Mesendoderm (in vitro differentiated cells): ENCODE measurements around the gene BRINP1.

Source experiments
- DNase-seq: peaks from one replicate; pipeline ENCODE4 v3.0.0; 2013
- H2AK5ac ChIP-seq: 2 replicates; pipeline ENCODE4 v1.6.1; 2013; ENCODE audit warnings: low read length, inconsistent platforms
- H2BK120ac ChIP-seq: 2 replicates; pipeline ENCODE4 v1.6.1; 2013; ENCODE audit warnings: low read depth, mild to moderate bottlenecking, low read length, moderate library complexity, mixed read lengths
- H2BK15ac ChIP-seq: replicated peaks from 2 replicates; pipeline ENCODE4 v1.6.1; 2013; ENCODE audit warnings: low read depth, mild to moderate bottlenecking, moderate library complexity
- H2BK5ac ChIP-seq: 2 replicates; pipeline ENCODE4 v1.6.1; 2013; ENCODE audit warnings: low read length, inconsistent platforms
- H3K18ac ChIP-seq: 2 replicates; pipeline ENCODE4 v1.6.1; 2013; ENCODE audit warnings: mild to moderate bottlenecking, low read length, mixed read lengths
- H3K23ac ChIP-seq: one replicate; pipeline ENCODE4 v1.6.1; 2013; ENCODE audit warnings: low read length
- H3K27ac ChIP-seq: 2 replicates; pipeline ENCODE4 v1.5.1; 2013; ENCODE audit warnings: low read depth, mild to moderate bottlenecking, inconsistent platforms, low read length, moderate library complexity
- H3K27me3 ChIP-seq: 2 replicates; pipeline ENCODE4 v1.6.1; 2013; ENCODE audit warnings: low read length, control low read depth, mild to moderate bottlenecking, inconsistent platforms; ENCODE audit not compliant: insufficient read depth, poor library complexity
- H3K36me3 ChIP-seq: 2 replicates; pipeline ENCODE4 v1.6.1; 2013; ENCODE audit warnings: low read length, inconsistent platforms; ENCODE audit not compliant: control insufficient read depth, insufficient read depth
- H3K4ac ChIP-seq: one replicate; pipeline ENCODE4 v1.6.1; 2013; ENCODE audit warnings: low read depth, mild to moderate bottlenecking, low read length, moderate library complexity
- H3K4me1 ChIP-seq: 2 replicates; pipeline ENCODE4 v1.6.1; 2013; ENCODE audit warnings: low read depth, low read length, inconsistent platforms; ENCODE audit not compliant: control insufficient read depth
- H3K4me2 ChIP-seq: 2 replicates; pipeline ENCODE4 v1.6.1; 2013; ENCODE audit warnings: low read length
- H3K4me3 ChIP-seq: 2 replicates; pipeline ENCODE4 v1.5.1; 2013; ENCODE audit warnings: mild to moderate bottlenecking, low read length
- H3K56ac ChIP-seq: one replicate; pipeline ENCODE4 v1.6.1; 2013; ENCODE audit warnings: low read length
- H3K79me1 ChIP-seq: 2 replicates; pipeline ENCODE4 v1.6.1; 2013; ENCODE audit warnings: low read length, inconsistent platforms
- H3K79me2 ChIP-seq: 2 replicates; pipeline ENCODE4 v1.6.1; 2013; ENCODE audit warnings: mild to moderate bottlenecking, low read length; ENCODE audit not compliant: control insufficient read depth, insufficient read depth
- H3K9ac ChIP-seq: 2 replicates; pipeline ENCODE4 v1.6.1; 2013; ENCODE audit warnings: low read length, inconsistent platforms
- H4K5ac ChIP-seq: one replicate; pipeline ENCODE4 v1.6.1; 2013; ENCODE audit warnings: low read length
- H4K8ac ChIP-seq: one replicate; pipeline ENCODE4 v1.6.1; 2013; ENCODE audit warnings: low read depth, mild to moderate bottlenecking, control low read depth, low read length, moderate library complexity
- WGBS: extraction: QIAGEN DNeasy Blood & Tissue Kit; methylation state at CpG from one replicate; pipeline ENCODE4 v1.1.7; 2013; ENCODE audit warnings: low lambda C conversion rate, missing lambda C conversion rate; ENCODE audit not compliant: insufficient coverage; ENCODE audit errors: extremely low coverage; 5-methylcytosine and 5-hydroxymethylcytosine counted together

The BRINP1 gene

GRCh38 chr9:119369680-119370366, 588 bp upstream of the BRINP1 start:
- no peaks in the 10 kb centered on the region for H3K79me1 ChIP-seq
- no peak overlapping the region for H3K27ac ChIP-seq
- H3K4me3 ChIP-seq, result peak overlapping the region; percentile 66
- no CpG with 5 or more reads among the region's 32 CpGs for WGBS
- H2BK5ac ChIP-seq, result no peak overlapping the region
- peak overlapping the region; percentile 63 for H3K9ac ChIP-seq
- H4K8ac ChIP-seq, result no peak overlapping the region
- no peaks in the 10 kb centered on the region for H3K36me3 ChIP-seq
- H3K27me3 ChIP-seq, result no peaks in the 10 kb centered on the region
- no peak overlapping the region for H3K4ac ChIP-seq
- no peak overlapping the region for H3K18ac ChIP-seq
- no peaks in the 10 kb centered on the region for H3K79me2 ChIP-seq
- H3K23ac ChIP-seq, result no peak overlapping the region
- no peak overlapping the region for H2BK15ac ChIP-seq
- H3K4me2 ChIP-seq, result peak overlapping the region; percentile 98
- H3K4me1 ChIP-seq, result peaks cover 11% of the 10 kb centered on the region
- H2BK120ac ChIP-seq, result no peak overlapping the region
- peak; percentile 19 for DNase-seq
- H4K5ac ChIP-seq, result no peak overlapping the region
- no peak overlapping the region for H2AK5ac ChIP-seq
- peak overlapping the region; percentile 82 for H3K56ac ChIP-seq

DNA sequence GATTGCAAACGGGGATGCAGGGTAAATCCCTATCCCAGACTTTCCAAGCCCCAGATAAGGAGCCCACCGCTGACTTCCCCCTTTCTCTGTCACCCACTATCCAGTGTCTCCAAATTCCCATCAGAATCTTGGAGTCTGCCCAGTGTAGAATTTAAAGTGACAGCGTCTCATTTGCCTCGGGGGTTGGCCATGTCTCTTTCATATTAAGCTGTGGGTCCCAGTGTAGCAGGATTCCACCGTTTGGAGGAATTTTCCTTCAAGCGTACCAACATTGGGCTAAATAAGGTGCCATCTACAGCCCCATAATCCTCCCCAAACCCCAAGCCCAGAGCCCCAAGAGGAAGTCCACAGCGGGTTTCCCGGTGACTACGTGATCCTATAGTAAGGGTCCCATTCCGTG, 1.1 kb downstream of the BRINP1 start:
- no CpG with 5 or more reads among the region's 10 CpGs for WGBS
- Histone ChIP-seq H3K23ac (peak overlapping the region; percentile 84), H3K79me2 (no peaks in the 10 kb centered on the region), H4K5ac (no peak overlapping the region), H2BK5ac (no peak overlapping the region), H3K4me2 (peak overlapping the region; percentile 99), H3K56ac (peak overlapping the region; percentile 94), H3K4me1 (peaks cover 11% of the 10 kb centered on the region), H2BK15ac (no peak overlapping the region), H3K36me3 (no peaks in the 10 kb centered on the region), H2BK120ac (no peak overlapping the region), H3K4me3 (peak overlapping the region; percentile 89), H3K27ac (no peak overlapping the region), H2AK5ac (no peak overlapping the region), H4K8ac (no peak overlapping the region), H3K18ac (no peak overlapping the region), H3K27me3 (no peaks in the 10 kb centered on the region), H3K4ac (no peak overlapping the region), H3K9ac (peak overlapping the region; percentile 86), H3K79me1 (no peaks in the 10 kb centered on the region)
- no peak for DNase-seq

DNA sequence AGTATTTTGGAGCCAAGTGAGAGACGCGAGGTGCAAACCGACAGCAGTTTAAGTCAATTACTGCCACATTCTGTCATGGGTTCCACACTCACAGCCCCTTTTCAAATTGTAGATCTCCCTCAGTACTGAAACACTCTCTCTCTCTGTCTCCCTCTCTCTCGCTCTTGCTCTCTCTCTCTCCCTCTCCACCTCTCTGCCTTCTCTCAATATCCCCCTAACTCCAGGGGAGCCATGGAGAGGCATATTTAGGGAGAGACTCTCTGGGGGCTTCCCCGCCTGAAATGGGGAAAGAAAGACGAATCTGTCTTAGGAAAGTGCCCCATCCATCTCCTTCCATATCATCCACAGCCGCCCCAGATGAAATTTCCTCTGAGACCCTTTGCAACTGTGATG, 1.6 kb downstream of the BRINP1 start:
- Histone ChIP-seq H3K4me1 (peaks cover 11% of the 10 kb centered on the region), H2AK5ac (no peak overlapping the region), H3K56ac (peak overlapping the region; percentile 63), H3K9ac (peak overlapping the region; percentile 25), H3K4ac (no peak overlapping the region), H2BK15ac (no peak overlapping the region), H3K27me3 (no peaks in the 10 kb centered on the region), H3K36me3 (no peaks in the 10 kb centered on the region), H4K5ac (no peak overlapping the region), H3K79me2 (no peaks in the 10 kb centered on the region), H3K18ac (no peak overlapping the region), H3K23ac (no peak overlapping the region), H4K8ac (no peak overlapping the region), H3K27ac (no peak overlapping the region), H3K4me3 (no peak overlapping the region), H2BK120ac (no peak overlapping the region), H3K79me1 (no peaks in the 10 kb centered on the region), H2BK5ac (no peak overlapping the region), H3K4me2 (peak overlapping the region; percentile 99)
- no peak for DNase-seq
- WGBS, result no CpG with 5 or more reads among the region's 7 CpGs

GRCh38 chr9:119366909-119367682, 2.1 kb downstream of the BRINP1 start:
- no peaks in the 10 kb centered on the region for H3K36me3 ChIP-seq
- H3K27ac ChIP-seq, result no peak overlapping the region
- no peaks in the 10 kb centered on the region for H3K79me1 ChIP-seq
- WGBS, result no CpG with 5 or more reads among the region's 9 CpGs
- H4K8ac ChIP-seq, result no peak overlapping the region
- H3K56ac ChIP-seq, result peak overlapping the region; percentile 43
- H2BK5ac ChIP-seq, result no peak overlapping the region
- H3K4me3 ChIP-seq, result no peak overlapping the region
- no peak overlapping the region for H2BK15ac ChIP-seq
- H3K4me1 ChIP-seq, result peaks cover 11% of the 10 kb centered on the region
- peak; percentile 16 for DNase-seq
- no peak overlapping the region for H2AK5ac ChIP-seq
- H3K9ac ChIP-seq, result no peak overlapping the region
- H4K5ac ChIP-seq, result no peak overlapping the region
- no peak overlapping the region for H3K18ac ChIP-seq
- H3K4me2 ChIP-seq, result no peak overlapping the region
- H2BK120ac ChIP-seq, result no peak overlapping the region
- H3K79me2 ChIP-seq, result no peaks in the 10 kb centered on the region
- H3K23ac ChIP-seq, result no peak overlapping the region
- no peaks in the 10 kb centered on the region for H3K27me3 ChIP-seq
- H3K4ac ChIP-seq, result no peak overlapping the region

DNA sequence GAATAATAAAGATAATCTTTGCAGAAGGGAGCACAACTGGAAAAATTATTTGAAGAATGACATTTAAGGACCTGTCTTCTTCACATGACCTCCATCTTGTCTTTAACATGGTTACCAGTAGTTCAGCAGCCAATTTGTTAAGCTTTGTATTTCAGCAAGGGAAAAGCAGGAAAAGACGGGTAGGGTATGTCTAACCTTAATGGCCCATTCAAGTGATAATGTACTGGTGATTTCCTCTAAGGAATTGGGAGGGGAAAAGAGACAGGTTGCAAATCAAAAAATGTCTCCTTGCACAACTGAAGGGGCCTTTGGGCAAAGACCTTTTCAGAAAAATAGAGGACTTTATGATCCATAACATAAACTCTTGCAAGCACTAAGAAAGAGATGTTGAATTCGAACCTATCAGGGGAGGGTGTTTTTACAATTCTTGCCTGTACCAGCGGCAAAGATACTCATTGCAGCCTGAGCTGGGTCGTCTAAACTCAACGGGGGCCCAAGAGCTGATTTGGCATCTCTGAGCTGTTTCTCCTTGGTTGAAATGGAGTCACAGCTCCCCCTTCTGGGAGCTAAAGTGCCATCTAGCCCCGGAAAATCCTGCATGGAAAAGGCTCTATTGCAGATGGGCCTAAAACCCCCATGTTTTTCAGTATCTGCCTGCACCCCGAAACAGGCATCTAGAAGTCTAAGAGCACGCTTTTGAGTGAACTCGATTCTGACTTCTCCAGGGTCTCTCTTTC, 3.8 kb downstream of the BRINP1 start:
- Histone ChIP-seq H2BK120ac (no peak overlapping the region), H3K27ac (no peak overlapping the region), H3K4me2 (no peak overlapping the region), H3K4me3 (no peak overlapping the region), H3K36me3 (no peaks in the 10 kb centered on the region), H3K79me2 (no peaks in the 10 kb centered on the region), H3K79me1 (no peaks in the 10 kb centered on the region), H3K27me3 (no peaks in the 10 kb centered on the region), H3K18ac (no peak overlapping the region), H3K4ac (no peak overlapping the region), H2BK15ac (no peak overlapping the region), H2AK5ac (no peak overlapping the region), H4K5ac (no peak overlapping the region), H3K56ac (no peak overlapping the region), H3K23ac (no peak overlapping the region), H3K9ac (no peak overlapping the region), H2BK5ac (no peak overlapping the region), H3K4me1 (peaks cover 15% of the 10 kb centered on the region), H4K8ac (no peak overlapping the region)
- peak; percentile 90 for DNase-seq
- no CpG with 5 or more reads among the region's 9 CpGs for WGBS
